ENCODE measurements around the gene MICALL2. TPM values are rescaled to one million over a fixed set of nuclear protein-coding genes. Genes with fewer than 3 reads are reported as not detected.

Gene MICALL2
- total RNA-seq, 1 donor from 2014 or later = 18.9 TPM

GRCh38 chr7:1385809-1386622 lies 73.3 kb downstream of the MICALL2 start:
- no peak for DNase-seq (ENCODE audit: low spot score in 2 of 2, unreplicated experiment in 2 of 2)
- no peaks in the 10 kb centered on the region for H3K4me1 Mint-ChIP-seq
- H3K4me3 Mint-ChIP-seq = no peak overlapping the region
- H3K36me3 Mint-ChIP-seq = no peaks in the 10 kb centered on the region
- peaks cover 48% of the 10 kb centered on the region for H3K27me3 Mint-ChIP-seq (ENCODE audit: low read depth)
- no peaks in the 10 kb centered on the region for H3K9me3 Mint-ChIP-seq
- TF ChIP-seq CTCF (IDR thresholded peaks at IDR 0.05; ENCODE audit: unreplicated experiment) = no peak
- H3K27ac Mint-ChIP-seq = no peak overlapping the region

- Mint-ChIP-seq H3K4me1 (no peaks in the 10 kb centered on the region), H3K4me3 (no peak overlapping the region), H3K27me3 (ENCODE audit: low read depth) (peaks cover 42% of the 10 kb centered on the region), H3K36me3 (no peaks in the 10 kb centered on the region), H3K27ac (no peak overlapping the region), H3K9me3 (no peaks in the 10 kb centered on the region)
- no peak for DNase-seq (ENCODE audit: low spot score in 2 of 2, unreplicated experiment in 2 of 2)
- no peak for TF ChIP-seq CTCF (IDR thresholded peaks at IDR 0.05; ENCODE audit: unreplicated experiment)
Observed at GRCh38 chr7:1385086-1385808, 74.0 kb downstream of the MICALL2 start.

Other genes starting within 250 kb of the MICALL2 start
- gene UNCX, start 226.6 kb downstream of the MICALL2 start, total RNA-seq = not detected in 3 replicates
- gene INTS1, start 44.9 kb upstream of the MICALL2 start, total RNA-seq = 141 to 163 TPM (median 149 TPM) in 3 replicates
- 46.0 to 47.7 TPM (median 46.5 TPM) in 3 replicates for gene MAFK, start 71.2 kb upstream of the MICALL2 start, total RNA-seq
- gene TMEM184A, start 96.7 kb upstream of the MICALL2 start, total RNA-seq = 4.3 to 5.0 TPM (median 5.0 TPM) in 3 replicates
- gene PSMG3, start 110.6 kb upstream of the MICALL2 start, total RNA-seq = 27.0 to 32.5 TPM (median 31.0 TPM) in 3 replicates
- gene ELFN1, start 210.8 kb upstream of the MICALL2 start, total RNA-seq = 11.4 to 13.5 TPM (median 11.9 TPM) in 3 replicates